Measurements from ENCODE around the gene PHF24. TPM values are rescaled to one million over a fixed set of nuclear protein-coding genes. Genes with fewer than 3 reads are reported as not detected.

The PHF24 gene
- polyA plus RNA-seq, 1 of the 3 experiments (the other 2 are of a cell fraction) = not detected

- POLR2A ChIA-PET = no interaction called here
Measured at GRCh38 chr9:34996181-34996904, 38.3 kb downstream of the PHF24 start.

More at GRCh38 chr9:34996181-34996904, 38.3 kb downstream of the PHF24 start:
- DNase-seq = peak; percentile 0
- H3K4me3 ChIP-seq (ENCODE audit: low read depth in 2 of 2, low read length in 1 of 2) = no peak overlapping the region
- H3K9ac ChIP-seq = no peak overlapping the region
- no peak overlapping the region for H3K4me2 ChIP-seq
- TF ChIP-seq IRF3 (IDR thresholded peaks at IDR 0.05; ENCODE audit: low read depth, low read length) (no peak), MXI1 (IDR thresholded peaks at IDR 0.05; ENCODE audit: low read depth, low read length) (no peak), EZH2phosphoT487 (IDR thresholded peaks at IDR 0.05; ENCODE audit: borderline replicate concordance, low read depth) (no peak), RCOR1 (IDR thresholded peaks at IDR 0.05; ENCODE audit: low read length) (no peak), YY1 (IDR thresholded peaks at IDR 0.05; ENCODE audit: low read depth) (no peak), SMC3 (IDR thresholded peaks at IDR 0.05; ENCODE audit: low read depth, low read length) (no peak), GABPA (IDR thresholded peaks at IDR 0.05; ENCODE audit: low read depth) (no peak), ELF1 (IDR thresholded peaks at IDR 0.05) (no peak), NFIC (IDR thresholded peaks at IDR 0.05; ENCODE audit: borderline replicate concordance) (no peak), ZBTB33 (IDR thresholded peaks at IDR 0.05; ENCODE audit: borderline replicate concordance, low read depth) (no peak), FOXM1 (IDR thresholded peaks at IDR 0.05; ENCODE audit: low read depth) (no peak), RAD21 (IDR thresholded peaks at IDR 0.05; ENCODE audit: low read length) (no peak), RXRA (IDR thresholded peaks at IDR 0.05; ENCODE audit: borderline replicate concordance, low read depth) (no peak), RFX5 (IDR thresholded peaks at IDR 0.05; ENCODE audit: low read length) (no peak), EP300 (IDR thresholded peaks at IDR 0.05; ENCODE audit: borderline replicate concordance in 1 of 2, low read depth in 1 of 2, low read length in 1 of 2) (no peak), CHD2 (IDR thresholded peaks at IDR 0.05; ENCODE audit: low read length, partially characterized antibody) (no peak), MEF2A (IDR thresholded peaks at IDR 0.05; ENCODE audit: borderline replicate concordance, low read depth) (no peak)
- WGBS (ENCODE audit: low lambda C conversion rate) = 96% methylated on average over 20 of the region's 26 CpGs
- no peak overlapping the region for H2AFZ ChIP-seq (ENCODE audit: low read depth)
- no peaks in the 10 kb centered on the region for H3K9me2 ChIP-seq
- H3K79me2 ChIP-seq (ENCODE audit: insufficient read depth) = no peaks in the 10 kb centered on the region
- peaks cover 24 to 35% of the 10 kb centered on the region in 2 experiments for H3K4me1 ChIP-seq (ENCODE audit: control insufficient read depth in 1 of 2, insufficient read depth in 2 of 2, low read depth in 1 of 2, low read length in 1 of 2)
- H3K9me3 ChIP-seq = no peaks in the 10 kb centered on the region
- H3K27ac ChIP-seq (ENCODE audit: low read depth in 2 of 2, low read length in 1 of 2) = 0 out of 4 replicates have a peak overlapping the region, but pooled peaks of 1 of the 2 experiments have one; percentile 14
- peaks cover 24% of the 10 kb centered on the region for H3F3A ChIP-seq (replicated peaks; ENCODE audit: insufficient read depth)
- no peaks in the 10 kb centered on the region for H3K27me3 ChIP-seq (ENCODE audit: insufficient read depth)
- H3K36me3 ChIP-seq (replicated peaks in 1 of 2; ENCODE audit: control insufficient read depth in 1 of 2, insufficient read depth in 2 of 2, low read length in 1 of 2) = peaks cover 7 to 24% of the 10 kb centered on the region in 2 experiments
- H4K20me1 ChIP-seq (ENCODE audit: insufficient read depth) = no peaks in the 10 kb centered on the region
- CTCF ChIA-PET = interaction anchor here (3.2 to 8.5 kb wide), 4 partner anchors 12 to 236 kb away, joined by 21 to 174 read pairs (median 39); a partner anchor contains a TSS

Measured in SK-N-SH (cell line).